Uterus (tissue), 4 donors: Measurements from ENCODE around the gene NUDT11. TPM values are rescaled to one million over a fixed set of nuclear protein-coding genes. Genes with fewer than 3 reads are reported as not detected.

ENCODE experiments used
- total RNA-seq, 4 donors: library from RNA; depleted of rRNA in 3 of 4; stranded (reverse); fragments of >200 nt in 3 of 4; gene quantifications; one replicate each; pipeline versions ENCODE4 v1.1.0 to v1.2.4, GENCODE V29; 2014 to 2023
- donor health status: DM: yes; HTN: yes; CAD: no.

NUDT11 gene
- total RNA-seq, 4 donors from 2014 or later, result 1.8 to 21.1 (median 7.8) TPM

Other genes with a start within 250 kb of the NUDT11 start
- gene NUDT10, start 163.8 kb downstream of the NUDT11 start, total RNA-seq, result 10 to 100 TPM in 2 of 4 donors, 1 to 10 TPM in 2; 3.8 to 45.9 (median 10.9) TPM
- under 1 TPM in 1 of 4 donors, not detected in 3; 0.21 TPM for gene CENPVL3, start 122.3 kb upstream of the NUDT11 start, total RNA-seq
- not detected for gene CENPVL2, start 186.2 kb upstream of the NUDT11 start, total RNA-seq
- not detected for gene CENPVL1, start 213.9 kb upstream of the NUDT11 start, total RNA-seq
- gene GSPT2, start 246.8 kb upstream of the NUDT11 start, total RNA-seq, result 10 to 100 TPM in 2 of 4 donors, 1 to 10 TPM in 1, under 1 TPM in 1; 0.26 to 19.7 (median 7.3) TPM